Fibroblast of skin of scalp (primary cell): Measurements from ENCODE around the gene ZXDC.

Source experiments
- DNase-seq: peaks from one replicate; pipeline ENCODE4 v3.0.0-alpha.2; 2013

The ZXDC gene

DNA sequence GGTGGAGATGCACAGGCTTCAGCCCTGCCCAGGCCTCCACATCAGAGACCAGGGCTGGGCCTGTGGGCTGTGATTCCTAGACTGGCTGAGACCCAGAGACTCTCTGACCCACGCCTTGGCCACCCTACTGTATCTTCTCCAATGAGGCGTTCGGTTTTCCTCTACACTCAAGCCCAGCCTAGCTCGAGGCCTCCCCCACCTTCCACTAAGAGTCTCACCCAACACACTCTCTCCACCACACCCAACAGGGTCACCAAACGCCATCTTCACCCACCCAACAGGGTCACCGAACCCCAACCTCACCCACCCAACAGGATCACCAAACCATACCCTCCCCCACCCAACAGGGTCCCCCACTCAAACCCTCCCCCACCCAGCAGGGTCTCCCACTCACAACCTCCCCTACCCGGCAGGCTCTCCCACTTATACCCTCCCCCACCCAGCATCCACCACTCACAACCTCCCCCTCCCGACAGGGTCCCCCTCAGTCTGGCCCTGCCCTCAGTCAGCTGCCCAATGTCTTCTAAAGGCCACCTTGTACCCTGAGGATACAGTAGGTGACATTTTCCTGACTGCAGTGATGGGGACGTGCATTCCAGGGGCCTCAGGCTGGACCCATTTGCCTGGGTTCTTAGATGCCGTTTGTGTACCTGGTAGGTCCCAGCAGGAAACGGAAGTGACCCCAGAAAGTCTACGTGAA is 60.6 kb downstream of the ZXDC start:
- no peak for DNase-seq

DNA sequence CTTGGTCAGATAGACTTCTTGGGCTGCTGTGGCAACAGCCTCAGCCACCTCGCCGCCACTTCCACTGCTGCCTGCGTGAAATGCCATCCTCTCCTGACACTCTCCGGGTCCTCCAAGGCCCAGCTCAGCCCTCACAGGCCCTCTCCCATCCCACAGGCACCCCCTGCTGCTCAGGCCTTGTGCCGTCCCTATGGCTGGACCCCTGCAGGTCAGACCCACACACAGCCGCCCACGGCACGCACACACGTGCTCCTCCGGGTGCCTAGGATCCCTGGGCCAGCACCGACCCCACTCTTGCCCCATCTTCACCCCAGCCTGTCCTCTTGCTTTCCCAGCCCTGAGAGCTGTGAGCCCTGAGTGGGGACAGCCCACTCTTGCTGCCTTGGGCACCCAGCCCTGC is 61.3 kb downstream of the ZXDC start:
- DNase-seq = no peak

DNA sequence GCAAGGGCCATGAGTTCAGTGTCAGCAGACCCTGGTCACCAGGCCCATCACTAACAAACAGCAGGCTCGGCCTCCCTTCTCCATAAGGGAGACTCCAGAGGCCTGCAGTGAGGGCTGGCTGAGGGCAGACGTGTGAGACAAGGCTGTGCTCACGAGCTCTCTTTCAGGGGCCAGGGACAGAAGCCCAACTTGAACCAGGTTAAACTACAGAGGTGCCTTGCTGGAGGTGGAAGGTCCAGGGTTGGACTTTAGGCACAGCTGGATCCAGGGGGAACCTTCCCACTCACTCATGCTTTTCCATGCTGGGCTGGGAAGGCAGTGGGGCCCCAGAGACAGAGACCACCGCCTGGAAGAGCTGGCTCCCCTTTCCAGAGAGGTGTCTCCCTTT is 62.0 kb downstream of the ZXDC start:
- no peak for DNase-seq

DNA sequence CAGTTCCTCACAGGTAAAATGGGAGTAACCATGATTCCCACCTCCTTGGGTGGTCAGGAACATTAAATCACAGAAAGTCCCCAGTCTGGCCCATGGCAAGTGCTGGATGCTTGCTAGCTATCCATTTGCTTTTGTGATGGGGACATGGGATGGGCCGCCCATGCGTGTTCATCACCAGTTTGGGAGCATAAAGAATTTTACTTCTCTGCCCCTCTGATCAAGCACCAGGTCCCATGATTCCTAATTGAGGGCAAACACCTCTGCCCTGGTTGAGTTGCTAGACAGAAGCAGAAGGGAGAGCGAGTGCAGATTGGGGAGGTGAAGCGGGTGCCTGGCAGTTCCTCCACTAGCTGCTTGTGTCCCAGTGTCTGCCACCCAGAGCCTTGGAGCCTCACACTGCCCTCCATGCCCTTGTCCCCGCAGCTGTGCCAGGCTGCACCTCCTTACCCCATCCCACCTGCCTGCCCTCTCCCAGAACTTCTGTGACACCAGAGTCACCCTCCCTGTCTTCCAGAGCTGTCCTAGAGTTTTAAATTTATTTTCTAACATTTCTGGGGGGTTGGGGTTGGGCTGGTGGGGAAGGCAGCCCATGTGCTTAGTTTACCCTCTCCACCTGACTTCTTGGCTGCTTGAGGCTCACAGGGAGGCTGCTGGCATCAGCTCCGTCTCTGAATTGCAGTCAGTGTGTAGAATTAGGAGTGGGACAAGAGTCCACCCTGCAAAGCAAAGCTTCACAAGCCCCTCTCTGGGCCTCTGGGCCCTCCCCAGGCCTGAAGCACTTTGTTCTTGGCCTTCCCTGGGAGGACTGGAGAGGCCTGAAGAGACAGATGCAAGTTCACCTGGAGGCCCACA is 62.6 kb downstream of the ZXDC start:
- no peak for DNase-seq

DNA sequence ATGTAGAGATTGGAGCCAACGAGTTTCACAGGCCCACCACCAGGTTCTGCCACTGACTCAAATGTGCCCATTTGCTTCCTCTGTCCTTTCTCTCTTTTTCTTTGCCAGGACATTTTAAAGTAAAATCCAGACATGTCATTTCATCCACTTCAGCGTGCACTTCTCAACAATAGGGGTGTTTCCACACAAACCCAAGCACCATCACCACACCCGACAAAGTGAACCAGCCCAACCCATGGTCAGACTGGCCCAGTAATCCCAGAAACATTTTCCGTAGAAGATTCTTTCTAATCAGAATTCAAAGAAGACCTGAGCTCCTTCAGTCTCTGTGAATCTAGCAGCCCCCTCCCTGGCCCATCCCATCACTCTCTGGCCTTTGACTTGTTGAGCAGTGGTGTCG is 67.6 kb downstream of the ZXDC start:
- no peak for DNase-seq

DNA sequence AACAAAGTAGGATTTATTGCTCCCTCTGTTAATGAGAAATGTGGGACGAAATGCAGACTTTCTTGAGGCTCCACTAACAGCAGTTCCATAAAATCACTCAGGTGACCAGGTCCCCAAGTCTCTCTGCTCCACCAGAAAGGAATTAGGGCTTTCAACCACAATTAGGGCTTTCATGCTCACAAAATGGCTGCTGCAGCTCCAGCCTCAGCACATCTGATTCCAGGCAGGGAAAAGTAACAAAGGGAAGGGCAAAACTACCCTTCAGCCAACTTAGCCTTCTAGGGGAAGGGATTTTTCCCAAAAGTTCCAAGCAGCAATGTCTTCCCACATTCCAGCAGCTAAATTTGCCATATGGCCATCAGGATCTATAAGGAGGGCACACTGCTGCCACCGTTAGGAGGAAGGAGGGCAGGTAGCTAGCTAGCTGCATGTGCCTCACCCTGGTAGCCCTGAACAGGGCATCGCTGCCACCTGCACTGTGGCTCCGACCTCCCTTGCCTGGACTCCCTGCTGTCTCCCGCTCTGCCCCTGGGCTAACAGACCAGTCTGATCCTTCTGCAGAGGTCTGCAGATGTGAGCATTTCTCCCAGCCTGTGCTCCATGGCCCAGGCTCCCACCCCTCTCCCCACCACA is 68.2 kb downstream of the ZXDC start:
- DNase-seq = no peak

DNA sequence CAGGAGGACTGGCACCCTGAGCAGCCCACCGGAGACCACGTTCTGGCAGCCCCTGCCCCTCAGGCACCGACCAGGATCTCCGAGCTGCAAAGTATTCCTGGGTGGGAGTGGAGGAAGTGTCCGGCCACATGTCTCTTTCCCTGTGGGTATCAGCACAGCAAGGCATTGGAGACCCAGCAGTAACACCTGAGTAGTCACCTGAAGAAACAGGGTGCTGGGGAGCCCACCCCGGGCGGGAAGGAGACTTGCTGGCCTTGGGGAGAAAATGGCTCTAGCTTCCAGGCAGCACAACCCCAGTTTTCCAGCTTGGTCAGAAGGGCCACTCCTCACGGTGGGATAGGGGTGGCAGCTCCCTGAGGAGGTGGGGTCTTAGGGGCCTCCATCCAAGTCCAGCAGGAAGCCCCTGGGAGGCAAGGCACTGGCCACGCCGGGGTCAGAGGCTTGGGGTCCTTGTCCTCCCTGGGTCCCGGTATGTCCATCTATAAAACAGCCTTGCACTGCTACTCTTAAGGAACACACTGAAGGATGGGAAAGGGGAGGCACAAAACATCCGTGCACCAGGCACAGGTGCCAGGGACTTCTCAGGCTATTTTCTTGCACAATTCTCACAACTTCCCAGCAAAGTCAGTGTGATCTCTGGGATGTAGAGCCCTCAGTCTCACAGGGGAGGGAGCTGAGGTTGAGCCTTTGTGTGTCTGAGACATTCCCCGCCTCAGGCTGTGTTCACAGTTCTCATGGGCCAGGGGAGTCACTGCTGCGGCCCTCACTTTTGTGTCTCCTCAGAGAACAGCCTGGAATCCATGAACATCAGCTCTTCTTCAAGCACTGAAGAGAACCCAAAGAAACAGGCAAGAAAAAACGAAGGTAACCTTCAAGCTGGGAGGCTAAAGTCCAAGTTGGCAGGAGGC is 69.0 kb downstream of the ZXDC start:
- DNase-seq = no peak

DNA sequence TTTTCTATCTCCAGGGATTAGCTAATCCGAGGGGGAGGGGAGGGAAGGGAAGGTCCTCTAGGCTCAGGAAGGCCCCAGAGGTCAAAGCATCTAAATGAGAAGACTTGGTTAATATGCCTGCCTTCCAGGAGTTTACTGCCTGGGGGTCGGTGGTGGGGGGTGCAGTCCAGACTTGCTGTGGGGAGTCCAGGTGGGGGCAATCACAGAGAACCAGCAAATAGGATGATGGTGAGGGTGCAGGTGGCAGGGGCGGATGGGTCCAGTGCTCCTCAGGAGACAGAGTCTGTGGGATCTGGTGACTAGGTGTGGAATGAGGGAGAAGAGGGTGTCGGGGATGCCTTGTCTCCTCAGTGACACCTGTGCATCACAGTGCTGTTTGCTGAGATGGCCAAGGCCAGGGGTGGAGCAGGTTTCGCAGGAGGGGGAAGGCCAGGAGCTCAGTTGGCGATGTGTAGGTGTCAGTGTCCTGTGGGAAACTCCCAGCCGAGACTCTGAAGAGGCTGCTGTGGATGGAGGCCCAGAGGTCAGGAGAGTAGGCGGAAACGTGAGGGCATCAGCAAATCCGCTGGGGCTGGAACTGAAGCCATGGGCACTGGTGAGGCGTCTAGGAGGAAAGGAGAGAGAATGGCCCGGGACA is 72.9 kb downstream of the ZXDC start:
- DNase-seq = no peak

DNA sequence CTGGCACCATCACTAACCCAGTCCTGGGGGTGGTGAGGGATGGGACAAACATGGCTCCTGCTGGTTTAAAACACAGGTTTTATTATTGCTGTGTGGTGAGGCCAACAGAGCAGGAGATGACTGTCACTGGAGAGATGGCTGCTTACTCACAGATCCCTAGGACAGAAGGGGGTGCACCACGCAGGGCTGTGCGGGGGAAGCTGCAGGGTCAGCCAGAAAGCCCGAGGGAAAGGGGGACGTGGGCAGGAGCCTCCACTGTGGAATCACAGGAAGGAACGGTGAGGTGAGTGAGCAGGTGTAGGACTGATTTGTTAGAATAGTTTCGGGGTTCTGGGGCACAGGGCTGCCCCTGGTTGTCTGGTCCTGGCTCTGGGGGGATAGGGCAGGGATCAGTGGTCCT is 73.5 kb downstream of the ZXDC start:
- DNase-seq = no peak

DNA sequence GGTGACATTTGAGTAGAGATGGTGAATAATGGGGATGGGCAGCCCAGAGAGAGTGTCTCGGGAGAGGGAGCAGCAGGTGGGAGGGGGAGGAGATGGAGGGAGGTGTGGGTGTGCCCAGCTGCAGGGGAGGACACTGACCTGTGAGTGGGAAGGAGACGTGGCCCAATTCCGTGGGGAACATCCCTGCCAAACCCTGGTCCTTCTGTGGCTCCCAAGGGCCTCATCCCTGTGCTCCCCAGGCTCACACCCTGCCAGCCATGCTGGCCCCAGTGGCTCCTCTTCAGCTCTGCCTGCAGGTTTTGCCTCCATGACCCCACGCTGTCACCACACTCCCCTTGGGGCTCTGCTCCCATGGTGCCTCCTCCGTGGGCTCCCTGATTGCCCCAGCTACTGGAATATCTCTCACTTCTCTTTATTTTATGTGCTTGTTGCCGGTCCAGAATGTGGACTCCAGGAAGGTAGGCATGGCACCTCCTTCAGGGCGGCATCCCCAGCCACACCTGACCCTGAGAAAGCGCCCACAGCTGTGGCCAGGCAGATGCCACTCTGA is 74.0 kb downstream of the ZXDC start:
- no peak for DNase-seq

DNA sequence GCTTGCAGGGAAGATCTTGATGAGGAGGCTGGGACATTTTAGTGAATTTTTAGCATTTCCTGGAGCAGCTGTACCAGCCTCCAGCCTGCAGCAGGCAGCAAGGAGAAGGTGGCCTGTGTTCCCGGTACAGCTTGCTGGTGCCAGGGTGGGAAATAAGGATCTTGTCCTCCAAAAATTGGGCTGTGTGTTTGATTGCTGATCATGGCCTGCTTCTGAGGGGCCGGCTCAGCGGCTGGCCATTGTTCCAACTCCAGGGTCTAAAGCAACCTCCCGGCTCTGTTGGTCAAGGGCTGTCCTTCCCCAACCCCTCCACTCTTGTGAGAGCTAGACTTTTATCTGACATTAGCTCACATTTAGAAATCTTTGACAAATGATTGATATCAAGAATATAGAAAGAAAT is 75.9 kb downstream of the ZXDC start:
- DNase-seq = no peak

DNA sequence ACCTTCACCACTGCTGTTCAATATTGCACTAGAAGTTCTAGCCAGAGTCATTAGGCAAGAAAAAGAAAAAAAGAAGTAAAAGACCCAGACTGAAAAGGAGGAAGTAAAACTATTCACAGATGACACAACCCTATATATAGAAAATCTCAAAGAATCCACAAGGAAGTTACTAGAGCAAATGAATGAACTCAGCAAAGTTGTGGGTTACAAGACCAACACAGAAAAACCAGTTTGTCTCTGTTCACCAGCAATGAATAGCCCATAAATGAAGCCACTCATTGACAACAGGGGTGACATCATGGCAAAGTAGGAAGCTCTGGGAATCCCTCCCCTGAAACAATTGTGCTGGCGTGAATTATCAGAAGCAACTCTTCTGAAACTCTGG is 76.3 kb downstream of the ZXDC start:
- no peak for DNase-seq

DNA sequence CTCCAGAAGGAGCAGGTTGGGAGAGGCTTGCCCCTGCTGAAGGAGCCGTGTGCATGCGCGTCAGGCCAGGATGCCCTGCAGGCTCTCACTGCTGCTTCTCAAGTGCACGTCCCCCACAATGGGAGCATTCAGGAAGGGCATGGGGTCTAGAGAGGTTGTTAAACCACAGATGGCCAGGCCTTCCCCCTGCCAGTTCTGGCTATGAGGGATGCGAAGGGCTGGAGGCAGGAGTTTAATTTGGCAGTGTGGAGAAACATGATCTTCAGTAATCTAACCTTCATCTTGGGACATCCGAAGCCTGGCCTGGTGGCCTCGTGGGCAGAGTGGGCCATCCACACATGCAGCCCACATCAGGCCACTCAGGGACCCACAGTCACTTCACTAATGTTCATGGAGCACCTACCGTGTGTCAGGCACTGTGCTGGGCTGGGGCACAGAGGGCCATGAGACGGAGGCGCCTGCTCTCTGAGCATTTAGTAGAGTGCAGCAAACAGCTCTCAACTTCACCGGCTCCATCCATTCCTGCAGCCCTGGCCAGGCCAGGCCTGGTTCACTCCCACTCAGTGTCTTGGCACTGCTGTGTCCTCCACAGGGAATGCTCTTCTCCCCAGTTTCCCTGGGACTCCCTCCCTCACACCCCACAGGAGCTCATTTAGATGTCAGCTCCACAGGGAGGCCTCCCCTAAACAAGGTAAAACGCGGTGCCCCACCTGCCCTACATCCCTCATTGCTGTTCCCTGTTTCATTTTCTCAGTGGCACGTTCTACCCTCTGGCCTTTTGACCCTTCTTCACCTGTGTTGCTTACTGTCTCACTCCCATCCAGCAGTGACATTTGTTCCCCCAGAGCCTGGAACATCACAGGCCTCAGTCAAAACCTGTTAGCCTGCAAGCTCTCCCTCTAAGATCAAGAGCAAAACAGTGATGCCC is 77.0 kb downstream of the ZXDC start:
- DNase-seq = no peak

DNA sequence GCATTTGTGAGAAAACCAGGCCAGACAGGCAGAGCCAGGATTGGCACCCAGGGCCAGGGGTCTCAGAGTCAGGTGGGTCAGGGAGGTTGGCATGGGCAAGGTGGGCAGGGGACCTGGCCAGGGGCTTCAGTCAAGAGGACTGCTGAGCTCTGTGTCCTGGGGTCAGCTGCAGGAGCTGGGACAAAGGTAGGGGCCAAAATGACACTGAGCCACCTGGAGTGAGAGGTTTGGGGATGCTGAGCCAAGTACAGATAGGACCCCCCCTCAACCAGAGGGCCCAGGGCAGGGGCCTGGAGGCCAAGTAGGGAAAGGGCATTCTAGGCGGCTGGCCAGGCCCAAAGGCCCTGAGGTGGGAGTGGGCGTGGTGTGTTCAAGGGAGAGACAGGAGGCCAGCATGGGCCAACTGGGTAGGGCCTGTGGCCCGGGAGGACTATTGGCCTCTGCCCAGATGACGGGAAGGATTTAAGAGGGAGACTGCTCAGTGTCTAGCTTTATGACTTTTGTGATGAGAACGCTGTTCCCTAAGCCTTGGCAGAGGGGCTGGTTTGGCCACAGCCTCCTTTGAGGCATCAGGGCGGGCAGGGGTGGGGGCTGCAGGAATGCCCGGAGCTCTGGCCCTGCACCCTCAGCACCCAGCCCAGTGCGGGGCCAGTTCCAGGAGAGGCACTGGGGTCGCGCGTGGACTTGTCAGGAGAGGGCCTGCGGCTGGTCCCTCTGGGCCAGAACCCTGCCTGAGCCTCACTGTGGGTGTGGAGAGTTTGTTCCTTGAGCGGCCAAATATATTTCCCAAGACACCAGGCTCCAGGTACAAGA is 77.9 kb downstream of the ZXDC start:
- no peak for DNase-seq

DNA sequence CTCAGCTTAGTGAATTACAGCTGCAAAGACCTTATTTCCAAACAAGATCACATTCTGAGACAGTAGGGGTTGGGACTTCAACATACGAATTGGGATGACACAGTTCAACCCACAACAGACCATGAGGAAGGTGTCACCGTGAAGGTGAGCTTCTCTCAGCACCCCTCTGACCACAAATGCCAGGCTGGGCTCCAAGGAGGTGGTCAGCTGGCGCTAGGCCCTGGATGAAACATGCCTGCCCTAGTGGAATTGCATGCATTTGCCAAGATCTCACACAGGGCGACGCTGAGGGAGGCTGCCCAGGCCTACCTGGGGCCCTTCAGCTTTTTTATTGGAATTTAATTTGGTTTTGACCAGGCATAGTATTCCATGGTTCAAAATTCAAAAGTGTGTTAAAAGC is 79.2 kb downstream of the ZXDC start:
- DNase-seq = no peak

DNA sequence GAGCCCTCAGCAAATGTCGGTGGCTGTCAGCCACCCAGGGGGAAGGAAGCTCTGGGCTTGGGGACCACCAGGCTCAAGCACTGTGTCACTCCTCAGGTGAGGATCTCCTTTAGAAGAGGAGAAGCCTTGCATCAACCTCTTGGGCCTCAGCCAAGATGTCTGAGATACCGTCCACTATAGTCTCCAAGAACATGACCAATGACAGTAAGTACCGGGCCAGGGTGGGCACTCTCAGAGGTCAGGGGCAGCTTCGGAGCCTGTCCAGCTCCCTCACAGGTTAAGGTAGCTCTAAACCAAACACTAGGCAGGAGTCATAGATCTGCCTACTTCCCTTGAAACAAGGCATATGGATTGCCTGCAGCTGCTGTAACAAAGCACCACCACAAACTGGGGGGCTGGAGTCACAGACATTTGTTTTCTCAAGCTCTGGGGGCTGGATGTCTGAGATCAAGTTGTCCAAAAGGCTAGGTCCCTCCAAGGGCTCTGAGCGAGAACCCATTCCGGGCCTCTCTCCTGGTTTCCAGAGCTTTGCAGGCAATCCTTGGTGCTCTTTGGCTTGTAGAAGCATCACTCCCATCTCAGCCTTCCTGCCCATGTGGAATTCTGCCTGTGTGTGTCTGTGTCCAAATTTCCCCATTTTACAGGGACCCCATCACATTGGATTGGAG is 79.7 kb downstream of the ZXDC start:
- no peak for DNase-seq

DNA sequence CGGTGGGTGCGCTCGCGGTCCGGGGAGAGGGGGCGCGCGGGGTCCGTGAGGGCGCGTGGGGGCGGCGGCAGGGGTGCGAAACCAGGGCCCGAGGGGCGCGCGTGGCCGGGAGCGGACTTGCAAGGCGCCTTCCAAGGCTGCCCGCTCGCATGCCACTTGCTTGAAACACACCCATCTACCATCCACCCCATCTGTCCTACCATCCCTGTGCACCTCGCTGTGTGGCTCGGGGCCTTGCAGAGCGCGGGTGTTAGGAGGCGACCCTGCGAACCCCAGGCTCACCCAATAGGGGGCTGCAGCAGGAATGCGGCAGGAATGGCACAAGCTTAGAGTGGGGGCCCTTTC is 80.7 kb downstream of the ZXDC start:
- DNase-seq = no peak

DNA sequence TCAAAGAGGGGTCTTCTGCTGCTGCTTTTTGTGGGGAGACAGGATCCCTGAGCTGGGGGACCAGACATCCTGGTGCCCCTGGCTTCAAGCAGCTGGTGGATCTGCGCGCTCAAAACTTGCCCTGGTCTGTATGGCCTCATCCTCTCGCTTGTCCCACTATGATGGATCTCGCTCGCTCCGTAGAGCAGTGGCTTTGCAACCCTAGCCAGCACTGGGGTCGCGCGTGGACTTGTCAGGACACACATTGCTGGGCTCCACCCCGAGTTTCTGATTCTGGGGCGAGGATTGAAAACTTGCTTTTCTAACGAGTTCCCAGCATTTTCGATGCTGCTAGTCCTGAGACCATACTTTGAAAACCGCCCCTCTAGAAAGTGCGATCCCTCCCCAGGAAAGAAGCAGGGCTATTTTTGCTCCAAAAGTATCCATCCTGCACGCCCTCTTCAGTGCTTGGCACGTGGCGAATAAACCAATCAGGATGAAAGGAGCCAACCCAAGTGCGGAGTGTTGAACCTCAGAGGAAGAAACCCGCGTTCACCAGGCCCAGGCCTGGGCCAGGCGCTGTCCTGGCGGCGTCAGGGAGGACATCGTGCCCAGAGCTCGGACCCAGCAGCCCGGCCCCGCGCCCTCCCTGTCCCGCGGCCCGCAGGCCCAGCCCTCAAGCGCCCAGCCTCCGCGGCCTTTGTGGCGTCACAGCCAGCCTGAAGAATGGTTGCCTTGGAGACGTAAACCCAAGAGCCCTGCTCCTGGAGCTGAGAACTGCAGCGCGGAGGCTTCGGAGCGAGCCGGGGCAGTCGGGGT is 81.3 kb downstream of the ZXDC start, which contains the start of gene CFAP100:
Gene CFAP100, plus strand, starts transcription at position 731 of the 798 bp plus-strand sequence. CDS start 1,092 bp downstream, outside the sequence.
- DNase-seq = peak; percentile 22
